Measurements from ENCODE around the gene ZNF827.

Gene ZNF827

DNA sequence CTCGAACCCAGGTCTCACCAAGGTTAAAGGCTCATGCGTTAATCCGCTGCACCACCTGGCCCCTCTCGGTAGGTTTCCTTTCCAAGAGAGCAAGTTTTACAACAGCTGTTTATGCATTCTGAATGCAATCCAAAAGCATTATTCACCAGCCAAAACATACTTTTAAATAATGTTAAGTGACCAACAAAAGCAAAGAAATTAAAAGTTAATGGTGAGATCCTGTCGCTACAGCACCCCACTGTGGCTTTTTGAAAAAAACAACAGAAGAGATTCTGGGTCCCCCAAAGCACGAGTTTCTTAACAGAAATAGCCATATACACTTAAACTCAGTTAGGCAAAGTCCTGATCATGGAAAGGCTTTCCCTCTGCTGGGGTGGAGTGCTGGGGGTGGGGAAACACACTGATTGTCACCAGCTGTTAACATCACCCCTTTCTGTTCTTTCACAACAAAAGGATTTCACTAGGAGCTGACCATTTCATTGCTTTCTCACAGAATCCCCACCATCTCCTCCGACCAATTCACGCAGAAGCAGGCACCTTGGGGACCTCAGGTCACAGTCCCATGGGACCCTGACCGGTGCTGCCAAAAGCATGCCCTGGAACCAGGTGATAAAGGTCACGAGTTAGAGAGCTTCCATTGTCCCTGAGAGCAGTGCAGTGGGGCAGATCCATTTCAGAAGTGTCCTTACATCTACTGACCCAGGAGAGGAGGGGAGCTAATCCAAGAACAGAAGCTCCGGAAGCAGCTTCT, 51.2 kb downstream of the ZNF827 start:
- peaks cover 40% of the 10 kb centered on the region for H3K4me1 ChIP-seq (ENCODE audit: insufficient read depth, low read length)

DNA sequence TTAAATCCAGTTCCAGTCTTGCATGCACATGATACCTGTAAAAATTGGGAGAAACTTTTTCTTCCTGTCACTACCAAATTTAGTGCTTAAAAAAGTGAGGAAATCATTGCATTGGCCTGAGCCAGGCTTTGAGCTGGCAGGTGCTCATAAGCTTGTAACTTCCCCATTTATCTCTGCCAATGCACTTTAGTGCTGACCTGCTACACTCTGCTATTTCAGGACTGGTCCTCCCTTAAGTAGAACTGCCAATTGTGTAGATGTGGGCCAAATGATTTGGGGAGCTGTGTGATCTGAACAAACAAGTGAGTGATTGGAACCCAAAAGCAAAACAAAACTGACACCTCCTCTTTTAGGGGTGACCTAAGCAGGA, 51.8 kb downstream of the ZNF827 start:
- Histone ChIP-seq H3K9me3 (ENCODE audit: control insufficient read depth, insufficient read depth, low read length) (no peaks in the 10 kb centered on the region), H3K9ac (ENCODE audit: low read depth, low read length) (no peak overlapping the region), H3K4me1 (ENCODE audit: insufficient read depth, low read length) (peaks cover 46% of the 10 kb centered on the region), H3K36me3 (ENCODE audit: insufficient read depth, low read length) (no peaks in the 10 kb centered on the region)

More for the DNA sequence above, 51.2 kb downstream of the ZNF827 start:
- H3K36me3 ChIP-seq (ENCODE audit: insufficient read depth, low read length): no peaks in the 10 kb centered on the region
- H3K9me3 ChIP-seq (ENCODE audit: control insufficient read depth, insufficient read depth, low read length): no peaks in the 10 kb centered on the region
- H3K9ac ChIP-seq (ENCODE audit: low read depth, low read length): peak overlapping the region; percentile 2; the same call in 1 of the 2 replicates

DNA sequence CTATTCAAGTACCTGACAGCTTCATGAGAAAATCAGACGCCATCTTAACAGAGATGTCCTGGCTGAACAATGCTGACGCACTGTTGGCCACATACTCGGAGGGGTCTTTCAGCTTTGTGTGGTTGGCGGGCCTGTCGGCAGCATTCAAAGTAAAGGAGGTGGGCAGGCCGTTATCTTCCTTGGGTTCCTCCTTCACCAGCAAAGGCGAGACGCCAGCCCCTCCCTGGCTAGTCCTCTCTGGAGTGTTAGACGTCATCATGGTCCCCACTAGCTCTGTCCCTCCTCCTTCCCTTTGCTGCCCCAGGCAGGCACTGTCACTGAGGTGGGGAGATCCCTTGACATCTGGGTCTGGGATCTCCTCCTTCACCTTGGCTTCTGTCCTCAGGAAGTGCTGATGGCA, 53.0 kb downstream of the ZNF827 start:
- no peaks in the 10 kb centered on the region for H3K36me3 ChIP-seq (ENCODE audit: insufficient read depth, low read length)
- no peak overlapping the region for H3K9ac ChIP-seq (ENCODE audit: low read depth, low read length)
- peaks cover 57% of the 10 kb centered on the region for H3K4me1 ChIP-seq (ENCODE audit: insufficient read depth, low read length)
- H3K9me3 ChIP-seq (ENCODE audit: control insufficient read depth, insufficient read depth, low read length): no peaks in the 10 kb centered on the region

DNA sequence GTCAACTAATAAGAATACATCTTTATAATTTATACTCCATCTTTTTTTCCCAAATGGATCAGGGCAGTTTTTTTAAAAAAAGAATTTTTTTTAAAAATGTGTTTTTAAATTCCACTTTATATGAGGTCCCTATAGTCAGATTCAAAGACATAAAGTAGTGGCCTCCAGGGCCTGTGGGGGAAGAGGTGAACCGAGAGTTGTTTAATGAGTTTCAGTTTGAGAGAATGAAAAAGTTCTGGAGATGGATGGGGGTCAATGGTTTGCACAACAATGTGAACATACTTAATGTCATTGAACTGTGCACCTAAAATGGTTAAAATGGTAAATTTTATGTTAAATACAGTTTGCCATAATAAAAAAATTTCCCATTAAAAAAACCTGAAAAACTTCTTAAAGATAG, 53.8 kb downstream of the ZNF827 start:
- peaks cover 62% of the 10 kb centered on the region for H3K4me1 ChIP-seq (ENCODE audit: insufficient read depth, low read length)
- H3K9ac ChIP-seq (ENCODE audit: low read depth, low read length): no peak overlapping the region
- 0 out of 2 replicates have a peak, but pooled peaks cover 3% of the 10 kb centered on the region for H3K36me3 ChIP-seq (ENCODE audit: insufficient read depth, low read length)
- H3K9me3 ChIP-seq (ENCODE audit: control insufficient read depth, insufficient read depth, low read length): no peaks in the 10 kb centered on the region

DNA sequence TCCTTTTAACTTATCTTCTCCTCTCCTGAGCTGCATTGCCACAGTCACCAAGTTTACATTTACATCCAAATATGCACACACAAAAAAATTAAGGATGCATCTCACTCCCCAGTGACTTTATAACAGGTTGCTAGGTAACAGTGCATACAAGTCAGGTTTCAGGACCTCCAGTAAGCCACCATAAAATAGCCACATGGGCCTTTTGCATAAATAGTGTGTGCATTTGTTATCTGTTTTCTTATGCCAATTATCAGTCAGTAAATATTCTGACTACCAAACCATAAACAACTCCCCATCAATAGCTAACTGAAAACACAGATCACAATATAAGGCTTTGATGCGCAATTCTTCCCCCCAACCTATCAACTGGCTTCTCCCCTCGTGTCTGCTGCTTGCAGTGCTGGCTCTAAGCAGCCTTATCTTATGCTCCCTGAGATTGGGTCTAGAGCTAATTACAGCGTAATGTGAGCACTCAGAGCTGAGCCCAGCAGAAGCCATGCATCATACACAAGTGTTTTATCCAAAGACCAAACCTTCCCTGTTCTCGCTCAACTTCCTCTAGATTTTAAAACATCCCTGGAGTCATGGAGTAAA, 55.4 kb downstream of the ZNF827 start:
- H3K36me3 ChIP-seq (ENCODE audit: insufficient read depth, low read length): 0 out of 2 replicates have a peak, but pooled peaks cover 3% of the 10 kb centered on the region
- H3K9ac ChIP-seq (ENCODE audit: low read depth, low read length): no peak overlapping the region
- H3K4me1 ChIP-seq (ENCODE audit: insufficient read depth, low read length): peaks cover 55% of the 10 kb centered on the region
- no peaks in the 10 kb centered on the region for H3K9me3 ChIP-seq (ENCODE audit: control insufficient read depth, insufficient read depth, low read length)

DNA sequence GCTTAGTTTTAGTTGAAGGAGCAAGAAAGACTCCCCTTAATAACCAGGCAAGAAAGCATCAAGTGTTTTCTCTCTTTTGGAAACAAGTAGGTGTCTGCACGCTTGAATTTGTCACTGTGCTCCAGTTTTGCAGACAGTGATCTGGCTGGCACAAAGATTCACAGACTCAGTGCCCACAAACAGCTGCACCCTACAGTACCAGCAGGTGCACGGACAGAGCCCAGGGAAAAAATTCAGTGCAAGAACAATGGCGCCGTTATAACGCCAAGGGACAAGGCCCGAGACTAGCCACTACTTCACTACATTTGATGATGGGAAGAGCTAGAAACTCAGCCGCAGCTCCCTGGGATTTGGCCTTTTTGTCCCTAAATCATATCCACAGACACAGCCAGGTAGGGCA, 56.0 kb downstream of the ZNF827 start:
- H3K36me3 ChIP-seq (ENCODE audit: insufficient read depth, low read length): 0 out of 2 replicates have a peak, but pooled peaks cover 3% of the 10 kb centered on the region
- no peaks in the 10 kb centered on the region for H3K9me3 ChIP-seq (ENCODE audit: control insufficient read depth, insufficient read depth, low read length)
- peaks cover 49% of the 10 kb centered on the region for H3K4me1 ChIP-seq (ENCODE audit: insufficient read depth, low read length)
- no peak overlapping the region for H3K9ac ChIP-seq (ENCODE audit: low read depth, low read length)

DNA sequence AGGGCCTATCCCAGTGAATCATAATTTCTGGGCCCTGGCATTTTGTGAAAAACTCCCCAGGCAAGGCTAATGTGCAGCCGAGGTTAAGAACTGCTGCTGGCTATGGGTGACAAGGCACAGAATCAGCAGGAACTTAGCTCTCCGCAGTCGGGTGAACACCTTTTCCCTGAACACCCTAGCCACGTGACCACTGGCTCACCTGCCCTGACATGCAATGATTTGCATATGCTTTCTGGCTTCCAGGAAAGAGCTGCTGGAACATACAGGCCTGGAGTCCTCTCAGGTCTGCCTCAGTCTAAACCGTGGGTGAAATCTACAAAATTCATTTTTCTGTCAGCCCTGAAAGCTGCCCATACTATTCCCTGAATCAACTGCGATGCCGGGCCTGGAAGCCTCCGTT, 56.6 kb downstream of the ZNF827 start:
- H3K4me1 ChIP-seq (ENCODE audit: insufficient read depth, low read length): peaks cover 44% of the 10 kb centered on the region
- H3K9ac ChIP-seq (ENCODE audit: low read depth, low read length): no peak overlapping the region
- 0 out of 2 replicates have a peak, but pooled peaks cover 3% of the 10 kb centered on the region for H3K36me3 ChIP-seq (ENCODE audit: insufficient read depth, low read length)
- no peaks in the 10 kb centered on the region for H3K9me3 ChIP-seq (ENCODE audit: control insufficient read depth, insufficient read depth, low read length)

DNA sequence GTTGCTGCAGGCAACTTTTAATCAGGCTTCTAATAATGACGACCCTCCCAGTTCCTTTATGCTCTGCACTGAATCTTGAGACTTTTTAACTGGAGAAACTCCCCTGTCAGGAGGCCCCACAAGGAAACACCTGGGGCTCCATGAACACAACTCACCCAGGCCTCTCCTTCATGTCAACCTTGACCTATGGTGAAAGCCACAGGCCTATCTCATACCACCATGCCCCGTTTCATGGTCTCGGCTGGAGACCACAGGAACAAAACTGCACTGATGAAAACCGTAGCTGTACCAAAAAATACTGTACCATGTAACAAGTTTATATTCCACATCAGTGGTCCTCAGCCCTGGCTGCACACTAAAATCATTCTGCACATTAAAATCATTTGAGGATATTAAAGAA, 57.0 kb downstream of the ZNF827 start:
- Histone ChIP-seq H3K9ac (ENCODE audit: low read depth, low read length) (no peak overlapping the region), H3K9me3 (ENCODE audit: control insufficient read depth, insufficient read depth, low read length) (no peaks in the 10 kb centered on the region), H3K36me3 (ENCODE audit: insufficient read depth, low read length) (0 out of 2 replicates have a peak, but pooled peaks cover 3% of the 10 kb centered on the region), H3K4me1 (ENCODE audit: insufficient read depth, low read length) (peaks cover 40% of the 10 kb centered on the region)

DNA sequence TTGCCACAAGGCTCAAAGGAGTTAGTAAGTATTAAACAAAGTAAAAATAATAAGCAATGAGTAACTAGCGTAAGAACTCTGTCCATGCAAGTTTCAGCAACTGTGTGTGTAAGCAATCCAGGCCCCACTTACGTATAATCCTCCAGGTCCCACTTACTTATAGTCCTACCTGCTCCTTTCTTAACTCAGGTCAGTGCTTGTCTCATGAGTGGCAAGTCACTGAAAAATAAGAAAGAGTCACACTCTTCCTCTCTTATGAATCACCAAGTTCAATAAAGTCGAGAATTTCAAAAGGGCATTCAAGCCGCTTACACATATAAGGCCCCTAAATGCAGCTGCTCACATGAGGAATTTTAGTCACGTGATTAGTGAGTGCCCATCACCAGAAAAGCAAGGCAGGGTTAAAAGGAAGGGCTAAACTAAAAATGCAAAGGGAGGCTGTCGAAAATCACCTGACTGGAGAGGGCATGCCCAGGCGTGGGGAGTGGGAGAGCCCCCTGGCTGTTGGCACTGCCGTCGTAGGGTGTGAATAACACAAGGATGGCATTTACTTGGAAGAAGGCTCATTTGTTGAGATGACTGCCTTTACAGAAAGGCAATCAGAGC, 58.2 kb downstream of the ZNF827 start:
- H3K9me3 ChIP-seq (ENCODE audit: control insufficient read depth, insufficient read depth, low read length): no peaks in the 10 kb centered on the region
- H3K4me1 ChIP-seq (ENCODE audit: insufficient read depth, low read length): peaks cover 35% of the 10 kb centered on the region
- no peak overlapping the region for H3K9ac ChIP-seq (ENCODE audit: low read depth, low read length)
- H3K36me3 ChIP-seq (ENCODE audit: insufficient read depth, low read length): peaks cover 6% of the 10 kb centered on the region; the same call in 1 of the 2 replicates

DNA sequence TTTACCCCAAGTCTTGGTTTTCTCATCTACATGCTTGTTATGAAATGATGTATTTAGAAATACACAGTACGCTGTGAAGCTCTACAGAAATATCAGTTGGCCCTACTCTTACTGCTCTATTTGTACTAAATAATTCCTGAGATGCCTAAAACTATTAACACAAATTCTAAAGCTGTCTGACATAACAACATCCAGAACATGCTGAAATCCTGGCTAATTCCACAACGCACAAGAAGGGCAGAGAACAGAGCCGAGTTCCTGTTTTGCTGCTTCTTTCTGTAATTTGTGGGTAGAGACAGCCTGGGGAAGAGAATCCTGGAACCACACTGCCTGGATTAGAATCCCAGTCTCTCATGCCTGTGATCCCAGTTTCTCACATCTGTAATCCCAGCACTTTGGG, 59.0 kb downstream of the ZNF827 start:
- H3K36me3 ChIP-seq (ENCODE audit: insufficient read depth, low read length): peaks cover 6% of the 10 kb centered on the region; the same call in 1 of the 2 replicates
- H3K4me1 ChIP-seq (ENCODE audit: insufficient read depth, low read length): peaks cover 35% of the 10 kb centered on the region
- H3K9me3 ChIP-seq (ENCODE audit: control insufficient read depth, insufficient read depth, low read length): no peaks in the 10 kb centered on the region
- H3K9ac ChIP-seq (ENCODE audit: low read depth, low read length): no peak overlapping the region

DNA sequence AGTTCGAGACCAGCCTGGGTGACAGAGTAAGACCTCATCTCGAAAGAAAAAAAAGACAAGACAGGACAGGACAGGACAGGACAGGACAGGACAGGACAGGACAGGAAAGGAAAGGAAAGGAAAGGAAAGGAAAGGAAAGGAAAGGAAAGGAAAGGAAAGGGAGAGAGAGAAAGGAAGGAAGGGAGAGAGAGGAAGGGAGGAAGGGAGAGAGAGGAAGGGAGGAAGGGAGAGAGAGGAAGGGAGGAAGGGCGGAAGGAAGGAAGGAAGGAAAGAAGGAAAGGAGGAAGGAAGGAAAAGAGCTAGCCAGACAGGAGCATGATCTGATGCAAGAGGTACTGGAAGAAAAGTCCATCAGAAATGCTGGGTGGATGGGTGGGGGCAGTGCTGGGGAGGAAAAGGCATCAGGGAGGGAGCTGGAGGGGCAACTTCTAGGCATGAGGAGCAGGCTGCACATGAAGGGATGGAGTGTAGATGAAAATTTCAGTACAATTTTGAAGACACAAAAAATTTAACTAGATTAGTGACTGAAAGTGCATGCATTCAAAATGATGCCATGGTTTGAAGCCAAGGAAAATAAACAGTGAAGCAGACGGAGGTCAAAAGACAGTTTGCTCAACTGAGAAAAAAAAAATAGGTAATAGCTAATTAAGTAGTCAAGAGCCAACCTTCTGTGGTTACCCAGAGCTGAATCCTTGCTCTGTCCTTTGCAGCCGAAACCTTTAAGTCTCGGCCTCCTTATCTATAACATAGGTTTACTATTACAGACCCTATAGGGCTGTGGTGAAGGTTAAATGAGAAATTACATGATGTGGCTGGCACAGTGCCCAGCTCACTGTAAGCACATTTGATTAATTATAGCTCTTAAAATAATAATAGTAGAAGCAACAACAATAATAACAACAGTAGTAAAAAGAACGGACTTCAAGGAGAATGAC, 59.9 kb downstream of the ZNF827 start:
- Histone ChIP-seq H3K36me3 (ENCODE audit: insufficient read depth, low read length) (peaks cover 6% of the 10 kb centered on the region; the same call in 1 of the 2 replicates), H3K9me3 (ENCODE audit: control insufficient read depth, insufficient read depth, low read length) (no peaks in the 10 kb centered on the region), H3K4me1 (ENCODE audit: insufficient read depth, low read length) (peaks cover 27% of the 10 kb centered on the region), H3K9ac (ENCODE audit: low read depth, low read length) (no peak overlapping the region)

DNA sequence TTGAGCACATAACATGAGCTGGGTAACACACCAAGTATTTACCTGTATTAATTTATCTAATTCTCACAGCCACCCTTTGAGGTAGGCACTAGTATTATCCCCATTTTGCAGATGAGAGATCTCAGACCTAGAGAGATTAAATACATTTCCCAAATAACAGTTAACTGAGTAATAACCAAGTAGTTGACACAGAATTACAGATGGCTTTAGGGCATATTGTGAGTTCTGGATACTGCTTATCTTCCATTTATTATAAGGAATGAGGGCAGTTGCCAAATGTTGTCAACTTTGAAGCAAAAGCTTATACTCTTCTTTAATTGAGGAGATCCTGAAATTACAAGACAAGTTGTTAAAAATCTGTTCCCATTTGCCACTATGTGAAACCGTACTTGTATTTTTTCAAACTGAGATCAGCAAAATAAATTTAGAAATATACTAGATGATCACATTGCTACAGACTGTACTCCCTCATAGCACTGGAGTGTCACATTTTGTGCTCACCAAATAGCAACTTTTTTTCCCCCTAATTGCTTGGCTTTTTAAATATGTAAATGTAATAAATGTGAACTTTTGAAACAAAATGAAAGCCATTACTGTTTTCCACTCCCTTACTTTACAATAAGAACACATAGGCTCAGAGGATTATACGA, 62.0 kb downstream of the ZNF827 start:
- Histone ChIP-seq H3K9ac (ENCODE audit: low read depth, low read length) (no peak overlapping the region), H3K9me3 (ENCODE audit: control insufficient read depth, insufficient read depth, low read length) (no peaks in the 10 kb centered on the region), H3K36me3 (ENCODE audit: insufficient read depth, low read length) (peaks cover 8% of the 10 kb centered on the region), H3K4me1 (ENCODE audit: insufficient read depth, low read length) (peaks cover 14% of the 10 kb centered on the region)

DNA sequence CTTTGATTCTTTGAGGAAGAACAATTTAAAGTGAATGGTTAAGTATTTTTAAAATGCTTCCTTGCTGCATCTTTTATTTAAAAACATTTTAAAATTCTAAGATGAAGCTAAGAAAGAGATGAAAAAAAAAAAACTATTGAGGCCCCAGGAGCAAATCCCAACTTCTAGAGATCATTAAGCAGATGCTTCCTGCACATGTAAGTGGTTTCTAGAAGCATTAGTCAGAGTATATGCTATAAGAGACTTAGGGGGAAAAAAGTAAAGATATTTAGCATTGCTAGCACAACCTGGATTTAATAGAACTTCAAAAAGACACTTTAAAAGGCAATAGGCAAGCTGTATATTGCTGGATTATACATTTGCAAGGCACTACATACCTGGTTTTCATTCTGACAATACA, 64.7 kb downstream of the ZNF827 start:
- H3K36me3 ChIP-seq (ENCODE audit: insufficient read depth, low read length): peaks cover 9% of the 10 kb centered on the region
- H3K4me1 ChIP-seq (ENCODE audit: insufficient read depth, low read length): no peaks in the 10 kb centered on the region
- H3K9ac ChIP-seq (ENCODE audit: low read depth, low read length): no peak overlapping the region
- no peaks in the 10 kb centered on the region for H3K9me3 ChIP-seq (ENCODE audit: control insufficient read depth, insufficient read depth, low read length)

DNA sequence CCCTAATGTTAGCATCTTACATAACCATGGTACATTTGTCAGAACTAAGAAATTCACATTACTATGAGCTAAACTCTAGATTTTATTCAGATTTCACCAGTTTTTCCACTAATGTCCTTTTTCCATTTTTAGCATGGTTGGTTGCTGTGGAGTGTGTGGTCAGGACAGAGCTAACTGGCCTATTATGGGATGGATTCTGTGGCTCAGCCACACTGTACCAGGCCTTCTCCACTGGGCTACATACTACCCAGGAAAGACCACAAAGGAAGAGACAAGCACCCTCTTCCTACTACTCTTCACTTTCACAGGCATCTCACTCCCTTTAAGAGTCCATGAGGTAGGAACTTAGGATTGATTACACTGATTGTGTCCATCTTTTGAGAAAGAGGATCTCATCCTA, 67.4 kb downstream of the ZNF827 start:
- H3K9ac ChIP-seq (ENCODE audit: low read depth, low read length): no peak overlapping the region
- no peaks in the 10 kb centered on the region for H3K4me1 ChIP-seq (ENCODE audit: insufficient read depth, low read length)
- H3K9me3 ChIP-seq (ENCODE audit: control insufficient read depth, insufficient read depth, low read length): no peaks in the 10 kb centered on the region
- peaks cover 8% of the 10 kb centered on the region for H3K36me3 ChIP-seq (ENCODE audit: insufficient read depth, low read length)

Data from ES-I3 (cell line).